Measurements from ENCODE around the gene FZD8.

The FZD8 gene

DNA sequence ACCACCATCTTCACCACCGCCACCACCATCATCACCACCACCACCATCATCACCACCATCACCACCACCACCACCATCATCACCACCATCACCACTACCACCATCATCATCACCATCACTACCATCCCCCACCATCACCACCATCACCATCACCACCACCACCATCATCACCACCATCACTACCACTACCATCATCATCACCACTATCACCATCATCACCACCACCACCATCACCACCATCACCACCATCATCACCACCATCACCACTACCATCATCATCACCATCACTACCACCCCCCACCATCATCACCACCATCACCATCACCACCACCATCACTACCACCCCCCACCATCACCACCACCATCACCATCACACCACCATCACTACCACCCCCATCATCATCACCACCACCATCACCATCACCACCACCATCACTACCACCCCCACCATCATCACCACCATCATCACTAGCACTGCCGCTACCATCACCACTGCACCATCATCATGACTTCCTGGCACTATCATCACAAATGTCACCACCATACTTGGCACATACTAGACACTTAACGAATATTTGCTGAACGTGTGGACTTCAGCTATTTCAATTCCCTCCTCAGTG is 25.3 kb upstream of the FZD8 start (continued):
- TF ChIP-seq, protein P1, sequence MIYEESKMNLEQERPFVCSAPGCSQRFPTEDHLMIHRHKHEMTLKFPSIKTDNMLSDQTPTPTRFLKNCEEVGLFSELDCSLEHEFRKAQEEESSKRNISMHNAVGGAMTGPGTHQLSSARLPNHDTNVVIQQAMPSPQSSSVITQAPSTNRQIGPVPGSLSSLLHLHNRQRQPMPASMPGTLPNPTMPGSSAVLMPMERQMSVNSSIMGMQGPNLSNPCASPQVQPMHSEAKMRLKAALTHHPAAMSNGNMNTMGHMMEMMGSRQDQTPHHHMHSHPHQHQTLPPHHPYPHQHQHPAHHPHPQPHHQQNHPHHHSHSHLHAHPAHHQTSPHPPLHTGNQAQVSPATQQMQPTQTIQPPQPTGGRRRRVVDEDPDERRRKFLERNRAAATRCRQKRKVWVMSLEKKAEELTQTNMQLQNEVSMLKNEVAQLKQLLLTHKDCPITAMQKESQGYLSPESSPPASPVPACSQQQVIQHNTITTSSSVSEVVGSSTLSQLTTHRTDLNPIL (CRISPR knock-in tag; IDR thresholded peaks at IDR 0.05; ENCODE audit: low read depth) = no peak
- no peak for TF ChIP-seq ZC3H10 (CRISPR knock-in tag; IDR thresholded peaks at IDR 0.05)
- TF ChIP-seq BACH2 (CRISPR knock-in tag; IDR thresholded peaks at IDR 0.05; ENCODE audit: borderline replicate concordance) = no peak
- TF ChIP-seq ZFP3 (CRISPR knock-in tag; IDR thresholded peaks at IDR 0.05) = no peak

DNA sequence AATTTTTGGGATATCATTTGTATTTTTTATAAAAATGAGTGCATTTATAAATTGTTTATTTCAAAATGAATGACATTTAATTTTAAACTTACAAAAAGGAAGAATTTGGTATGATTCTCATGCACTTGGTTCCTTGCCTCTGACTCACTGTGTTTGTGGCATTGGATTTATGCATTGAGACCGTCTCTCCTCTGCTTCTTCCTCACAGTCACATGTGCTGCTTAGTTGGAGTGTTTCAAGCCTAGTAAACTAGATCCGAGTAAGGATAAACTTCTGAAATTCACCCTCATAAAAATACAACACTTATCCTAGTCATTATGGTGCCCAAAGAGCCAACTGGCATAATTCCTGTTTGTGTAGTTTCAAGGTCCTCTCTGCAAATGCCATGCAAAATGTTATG is 19.1 kb upstream of the FZD8 start:
- TF ChIP-seq, protein P2, sequence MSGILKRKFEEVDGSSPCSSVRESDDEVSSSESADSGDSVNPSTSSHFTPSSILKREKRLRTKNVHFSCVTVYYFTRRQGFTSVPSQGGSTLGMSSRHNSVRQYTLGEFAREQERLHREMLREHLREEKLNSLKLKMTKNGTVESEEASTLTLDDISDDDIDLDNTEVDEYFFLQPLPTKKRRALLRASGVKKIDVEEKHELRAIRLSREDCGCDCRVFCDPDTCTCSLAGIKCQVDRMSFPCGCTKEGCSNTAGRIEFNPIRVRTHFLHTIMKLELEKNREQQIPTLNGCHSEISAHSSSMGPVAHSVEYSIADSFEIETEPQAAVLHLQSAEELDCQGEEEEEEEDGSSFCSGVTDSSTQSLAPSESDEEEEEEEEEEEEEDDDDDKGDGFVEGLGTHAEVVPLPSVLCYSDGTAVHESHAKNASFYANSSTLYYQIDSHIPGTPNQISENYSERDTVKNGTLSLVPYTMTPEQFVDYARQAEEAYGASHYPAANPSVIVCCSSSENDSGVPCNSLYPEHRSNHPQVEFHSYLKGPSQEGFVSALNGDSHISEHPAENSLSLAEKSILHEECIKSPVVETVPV (CRISPR knock-in tag; IDR thresholded peaks at IDR 0.05) = no peak
- TF ChIP-seq RARB (CRISPR knock-in tag; IDR thresholded peaks at IDR 0.05) (no peak), ZNF70 (CRISPR knock-in tag; IDR thresholded peaks at IDR 0.05) (no peak), ZNF8 (CRISPR knock-in tag; IDR thresholded peaks at IDR 0.05) (no peak), ESRRG (CRISPR knock-in tag; IDR thresholded peaks at IDR 0.05) (no peak), PPARA (CRISPR knock-in tag; IDR thresholded peaks at IDR 0.05; ENCODE audit: borderline replicate concordance) (no peak), SNAI2 (CRISPR knock-in tag; IDR thresholded peaks at IDR 0.05) (no peak), GLIS3 (CRISPR knock-in tag; IDR thresholded peaks at IDR 0.05) (no peak), OSR1 (CRISPR knock-in tag; IDR thresholded peaks at IDR 0.05) (no peak), TOX (CRISPR knock-in tag; IDR thresholded peaks at IDR 0.05; ENCODE audit: borderline replicate concordance) (no peak), BACH2 (CRISPR knock-in tag; IDR thresholded peaks at IDR 0.05; ENCODE audit: borderline replicate concordance) (no peak), TCF4 (CRISPR knock-in tag; IDR thresholded peaks at IDR 0.05; ENCODE audit: borderline replicate concordance) (no peak), ISL1 (CRISPR knock-in tag; IDR thresholded peaks at IDR 0.05) (no peak)
- TF ChIP-seq, protein P3, sequence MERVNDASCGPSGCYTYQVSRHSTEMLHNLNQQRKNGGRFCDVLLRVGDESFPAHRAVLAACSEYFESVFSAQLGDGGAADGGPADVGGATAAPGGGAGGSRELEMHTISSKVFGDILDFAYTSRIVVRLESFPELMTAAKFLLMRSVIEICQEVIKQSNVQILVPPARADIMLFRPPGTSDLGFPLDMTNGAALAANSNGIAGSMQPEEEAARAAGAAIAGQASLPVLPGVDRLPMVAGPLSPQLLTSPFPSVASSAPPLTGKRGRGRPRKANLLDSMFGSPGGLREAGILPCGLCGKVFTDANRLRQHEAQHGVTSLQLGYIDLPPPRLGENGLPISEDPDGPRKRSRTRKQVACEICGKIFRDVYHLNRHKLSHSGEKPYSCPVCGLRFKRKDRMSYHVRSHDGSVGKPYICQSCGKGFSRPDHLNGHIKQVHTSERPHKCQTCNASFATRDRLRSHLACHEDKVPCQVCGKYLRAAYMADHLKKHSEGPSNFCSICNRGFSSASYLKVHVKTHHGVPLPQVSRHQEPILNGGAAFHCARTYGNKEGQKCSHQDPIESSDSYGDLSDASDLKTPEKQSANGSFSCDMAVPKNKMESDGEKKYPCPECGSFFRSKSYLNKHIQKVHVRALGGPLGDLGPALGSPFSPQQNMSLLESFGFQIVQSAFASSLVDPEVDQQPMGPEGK (CRISPR knock-in tag; IDR thresholded peaks at IDR 0.05; ENCODE audit: borderline replicate concordance) = no peak
- TF ChIP-seq, protein P4, sequence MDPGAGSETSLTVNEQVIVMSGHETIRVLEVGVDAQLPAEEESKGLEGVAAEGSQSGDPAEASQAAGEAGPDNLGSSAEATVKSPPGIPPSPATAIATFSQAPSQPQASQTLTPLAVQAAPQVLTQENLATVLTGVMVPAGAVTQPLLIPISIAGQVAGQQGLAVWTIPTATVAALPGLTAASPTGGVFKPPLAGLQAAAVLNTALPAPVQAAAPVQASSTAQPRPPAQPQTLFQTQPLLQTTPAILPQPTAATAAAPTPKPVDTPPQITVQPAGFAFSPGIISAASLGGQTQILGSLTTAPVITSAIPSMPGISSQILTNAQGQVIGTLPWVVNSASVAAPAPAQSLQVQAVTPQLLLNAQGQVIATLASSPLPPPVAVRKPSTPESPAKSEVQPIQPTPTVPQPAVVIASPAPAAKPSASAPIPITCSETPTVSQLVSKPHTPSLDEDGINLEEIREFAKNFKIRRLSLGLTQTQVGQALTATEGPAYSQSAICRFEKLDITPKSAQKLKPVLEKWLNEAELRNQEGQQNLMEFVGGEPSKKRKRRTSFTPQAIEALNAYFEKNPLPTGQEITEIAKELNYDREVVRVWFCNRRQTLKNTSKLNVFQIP (CRISPR knock-in tag; IDR thresholded peaks at IDR 0.05; ENCODE audit: borderline replicate concordance, low read depth) = no peak
- TF ChIP-seq, protein P1 (CRISPR knock-in tag; IDR thresholded peaks at IDR 0.05; ENCODE audit: low read depth) = no peak
- TF ChIP-seq, protein P5, sequence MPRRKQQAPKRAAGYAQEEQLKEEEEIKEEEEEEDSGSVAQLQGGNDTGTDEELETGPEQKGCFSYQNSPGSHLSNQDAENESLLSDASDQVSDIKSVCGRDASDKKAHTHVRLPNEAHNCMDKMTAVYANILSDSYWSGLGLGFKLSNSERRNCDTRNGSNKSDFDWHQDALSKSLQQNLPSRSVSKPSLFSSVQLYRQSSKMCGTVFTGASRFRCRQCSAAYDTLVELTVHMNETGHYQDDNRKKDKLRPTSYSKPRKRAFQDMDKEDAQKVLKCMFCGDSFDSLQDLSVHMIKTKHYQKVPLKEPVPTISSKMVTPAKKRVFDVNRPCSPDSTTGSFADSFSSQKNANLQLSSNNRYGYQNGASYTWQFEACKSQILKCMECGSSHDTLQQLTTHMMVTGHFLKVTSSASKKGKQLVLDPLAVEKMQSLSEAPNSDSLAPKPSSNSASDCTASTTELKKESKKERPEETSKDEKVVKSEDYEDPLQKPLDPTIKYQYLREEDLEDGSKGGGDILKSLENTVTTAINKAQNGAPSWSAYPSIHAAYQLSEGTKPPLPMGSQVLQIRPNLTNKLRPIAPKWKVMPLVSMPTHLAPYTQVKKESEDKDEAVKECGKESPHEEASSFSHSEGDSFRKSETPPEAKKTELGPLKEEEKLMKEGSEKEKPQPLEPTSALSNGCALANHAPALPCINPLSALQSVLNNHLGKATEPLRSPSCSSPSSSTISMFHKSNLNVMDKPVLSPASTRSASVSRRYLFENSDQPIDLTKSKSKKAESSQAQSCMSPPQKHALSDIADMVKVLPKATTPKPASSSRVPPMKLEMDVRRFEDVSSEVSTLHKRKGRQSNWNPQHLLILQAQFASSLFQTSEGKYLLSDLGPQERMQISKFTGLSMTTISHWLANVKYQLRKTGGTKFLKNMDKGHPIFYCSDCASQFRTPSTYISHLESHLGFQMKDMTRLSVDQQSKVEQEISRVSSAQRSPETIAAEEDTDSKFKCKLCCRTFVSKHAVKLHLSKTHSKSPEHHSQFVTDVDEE (CRISPR knock-in tag; IDR thresholded peaks at IDR 0.05) = no peak
- ATAC-seq = no peak

DNA sequence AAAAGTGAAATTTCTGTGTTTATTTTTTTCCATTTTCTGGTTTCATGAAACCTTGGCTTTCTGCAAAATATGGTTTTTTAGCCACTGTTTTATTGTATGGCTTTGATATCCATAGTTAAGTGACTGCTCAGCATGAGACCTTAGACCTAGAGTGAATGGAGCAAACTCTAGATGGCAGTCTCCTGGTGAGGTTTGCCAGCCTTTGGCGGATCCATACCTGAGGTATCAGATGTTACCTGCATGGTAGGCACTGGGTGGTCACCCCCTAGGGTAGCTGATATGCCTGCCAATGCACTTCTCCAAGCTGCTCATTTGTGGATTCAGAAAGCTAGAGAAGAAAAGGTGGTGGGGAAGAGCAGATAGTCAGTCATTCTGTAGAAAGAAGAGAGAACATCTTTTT is 17.4 kb upstream of the FZD8 start:
- ATAC-seq = no peak
- TF ChIP-seq, protein P5 (CRISPR knock-in tag; IDR thresholded peaks at IDR 0.05) = no peak
- TF ChIP-seq, protein P1 (CRISPR knock-in tag; IDR thresholded peaks at IDR 0.05; ENCODE audit: low read depth) = no peak
- TF ChIP-seq OSR1 (CRISPR knock-in tag; IDR thresholded peaks at IDR 0.05) (no peak), ESRRG (CRISPR knock-in tag; IDR thresholded peaks at IDR 0.05) (no peak), ZC3H10 (CRISPR knock-in tag; IDR thresholded peaks at IDR 0.05) (no peak), ZNF565 (CRISPR knock-in tag; conservative IDR thresholded peaks at IDR 0.05; ENCODE audit: low read depth) (no peak)
- TF ChIP-seq, protein P3 (CRISPR knock-in tag; IDR thresholded peaks at IDR 0.05; ENCODE audit: borderline replicate concordance) = no peak

All from SK-N-SH treated with all-trans-retinoic acid at 6 μM for 48 hours (cell line).